KG1 (cell line): ENCODE data around the gene PARVG.

Experiments
- DNase-seq: peaks from one replicate; lab custom pipeline; 2025; lab: John Stamatoyannopoulos, UW

Gene PARVG

GRCh38 chr22:44181033-44181911, 547 bp downstream of the PARVG start:
- peak; percentile 70 for DNase-seq

GRCh38 chr22:44181912-44182587, 1.3 kb downstream of the PARVG start:
- DNase-seq, result no peak

GRCh38 chr22:44182588-44183286, 2.0 kb downstream of the PARVG start:
- peak; percentile 13 for DNase-seq

GRCh38 chr22:44183287-44183588, 2.5 kb downstream of the PARVG start:
- no peak for DNase-seq

GRCh38 chr22:44184006-44184405, 3.3 kb downstream of the PARVG start:
- DNase-seq, result no peak

GRCh38 chr22:44185237-44186120, 4.8 kb downstream of the PARVG start:
- no peak for DNase-seq

- DNase-seq, result no peak
These were observed 5.4 kb downstream of the PARVG start for GRCh38 chr22:44186121-44186510.

- DNase-seq, result no peak
These were observed 6.0 kb downstream of the PARVG start for GRCh38 chr22:44186737-44187136.

- no peak for DNase-seq
These were observed 7.0 kb downstream of the PARVG start for GRCh38 chr22:44187652-44188230.

- no peak for DNase-seq
These were observed 7.6 kb downstream of the PARVG start for GRCh38 chr22:44188316-44188715.

- DNase-seq, result no peak
These were observed 8.4 kb downstream of the PARVG start for GRCh38 chr22:44188986-44189630.

GRCh38 chr22:44190381-44190976, 9.8 kb downstream of the PARVG start:
- no peak for DNase-seq

- no peak for DNase-seq
These were observed 10.3 kb downstream of the PARVG start for GRCh38 chr22:44191036-44191454.

- DNase-seq, result no peak
These were observed 11.5 kb downstream of the PARVG start for GRCh38 chr22:44192098-44192815.

GRCh38 chr22:44192816-44193534, 12.2 kb downstream of the PARVG start:
- no peak for DNase-seq

GRCh38 chr22:44193535-44193891, 12.8 kb downstream of the PARVG start:
- DNase-seq, result no peak

GRCh38 chr22:44194569-44194968, 13.8 kb downstream of the PARVG start:
- DNase-seq, result no peak

GRCh38 chr22:44195189-44195871, 14.6 kb downstream of the PARVG start:
- no peak for DNase-seq

GRCh38 chr22:44196241-44196640, 15.5 kb downstream of the PARVG start:
- no peak for DNase-seq
